Calu3 (cell line): ENCODE measurements around the gene TFR2. TPM values are rescaled to one million over a fixed set of nuclear protein-coding genes. Genes with fewer than 3 reads are reported as not detected.

Source experiments
- BruUV-seq: library from RNA; stranded (reverse); fragments of 400-500 nt; replicated peaks from 2 replicates; lab custom pipeline; 2021; lab: Mats Ljungman, UMichigan
- CTCF ChIA-PET: fragments of 300-600 bp; sonication (Branson Sonifier 250); formaldehyde crosslinking; loops from one replicate; lab custom pipeline; 2022; ENCODE audit warnings: antibody characterized with exemption; lab: Charles Lee
- DNase-seq: peaks from one replicate; pipeline ENCODE4 v3.0.0; 2022
- H3K27ac Mint-ChIP-seq: one replicate; pipeline ENCODE4 v1.8.0; 2022; ENCODE audit warnings: mixed read lengths; ENCODE audit not compliant: unreplicated experiment
- H3K27me3 Mint-ChIP-seq: one replicate; pipeline ENCODE4 v1.8.0; 2022; ENCODE audit warnings: mixed read lengths; ENCODE audit not compliant: unreplicated experiment
- H3K36me3 Mint-ChIP-seq: one replicate; pipeline ENCODE4 v1.8.0; 2022; ENCODE audit warnings: mild to moderate bottlenecking, moderate library complexity, mixed read lengths; ENCODE audit not compliant: insufficient read depth, unreplicated experiment
- H3K4me1 Mint-ChIP-seq: one replicate; pipeline ENCODE4 v1.8.0; 2022; ENCODE audit warnings: mild to moderate bottlenecking, low read depth, mixed read lengths; ENCODE audit not compliant: unreplicated experiment
- H3K4me3 Mint-ChIP-seq: one replicate; pipeline ENCODE4 v1.8.0; 2022; ENCODE audit warnings: mild to moderate bottlenecking, low read depth, moderate library complexity, mixed read lengths; ENCODE audit not compliant: unreplicated experiment
- H3K9me3 Mint-ChIP-seq: one replicate; pipeline ENCODE4 v1.8.0; 2022; ENCODE audit warnings: low read depth, mixed read lengths; ENCODE audit not compliant: unreplicated experiment
- CTCF ChIP-seq: fragments of 200-600 bp; IDR thresholded peaks from one replicate; pipeline ENCODE4 v1.8.0; 2022; ENCODE audit warnings: antibody characterized with exemption; ENCODE audit not compliant: unreplicated experiment
- intact Hi-C: fragments of 100-400 bp; cut with micrococcal nuclease; formaldehyde crosslinking; loops from one replicate; pipeline ENCODE4 v1.10.0; 2022; ENCODE audit not compliant: unreplicated experiment
- total RNA-seq: library from RNA; stranded (reverse); gene quantifications from 2 replicates; pipeline ENCODE4 v1.2.3, GENCODE V29; 2022

Gene TFR2
- total RNA-seq, 1 experiment from 2014 or later = 0.90 TPM

- no peaks in the 10 kb centered on the region for H3K27me3 Mint-ChIP-seq
- H3K27ac Mint-ChIP-seq = no peak overlapping the region
- DNase-seq = no peak
- no peaks in the 10 kb centered on the region for H3K9me3 Mint-ChIP-seq
- no TSS peak for BruUV-seq
- H3K4me1 Mint-ChIP-seq = peaks cover 20% of the 10 kb centered on the region
- TF ChIP-seq CTCF = no peak
- no peak overlapping the region for H3K4me3 Mint-ChIP-seq
- H3K36me3 Mint-ChIP-seq = peaks cover 52% of the 10 kb centered on the region
- intact Hi-C loops = no loop called here
- CTCF ChIA-PET = interaction anchor here (0.6 kb wide), 2 partner anchors 11 to 101 kb away, joined by 3 to 9 read pairs; no protein-coding TSS in a partner anchor
Measured at GRCh38 chr7:100570954-100571828, 70.2 kb downstream of the TFR2 start.

Other genes starting within 250 kb of the TFR2 start
- 4.1 and 4.3 TPM in 2 replicates for gene ZCWPW1, start 212.8 kb downstream of the TFR2 start, total RNA-seq
- gene MEPCE, start 211.7 kb downstream of the TFR2 start, total RNA-seq = 26.1 and 30.6 TPM in 2 replicates
- 23.5 and 29.1 TPM in 2 replicates for gene PPP1R35, start 205.1 kb downstream of the TFR2 start, total RNA-seq
- 4.5 and 9.1 TPM in 2 replicates for gene SPACDR, start 177.3 kb downstream of the TFR2 start, total RNA-seq
- 24.4 and 27.3 TPM in 2 replicates for gene TSC22D4, start 162.3 kb downstream of the TFR2 start, total RNA-seq
- 0.38 and 0.39 TPM in 2 replicates for gene NYAP1, start 157.6 kb downstream of the TFR2 start, total RNA-seq
- gene AGFG2, start 102.3 kb downstream of the TFR2 start, total RNA-seq = 45.6 and 63.1 TPM in 2 replicates
- 3.1 and 3.2 TPM in 2 replicates for gene SAP25, start 67.7 kb downstream of the TFR2 start, total RNA-seq
- 29.0 and 34.6 TPM in 2 replicates for gene LRCH4, start 55.4 kb downstream of the TFR2 start, total RNA-seq
- gene FBXO24, start 55.2 kb downstream of the TFR2 start, total RNA-seq = 0.29 and 0.66 TPM in 2 replicates
- 4.4 and 6.1 TPM in 2 replicates for gene PCOLCE, start 39.2 kb downstream of the TFR2 start, total RNA-seq
- gene MOSPD3, start 29.0 kb downstream of the TFR2 start, total RNA-seq = 11.7 and 14.6 TPM in 2 replicates
- gene ACTL6B, start 14.9 kb upstream of the TFR2 start, total RNA-seq = not detected in 2 replicates
- gene GNB2, start 32.2 kb upstream of the TFR2 start, total RNA-seq = 129 and 134 TPM in 2 replicates
- 29.5 and 30.8 TPM in 2 replicates for gene GIGYF1, start 52.7 kb upstream of the TFR2 start, total RNA-seq
- 28.2 and 31.9 TPM in 2 replicates for gene POP7, start 64.6 kb upstream of the TFR2 start, total RNA-seq
- gene EPO, start 78.9 kb upstream of the TFR2 start, total RNA-seq = not detected in 2 replicates
- not detected in 2 replicates for gene ZAN, start 92.0 kb upstream of the TFR2 start, total RNA-seq
- 63.7 and 72.4 TPM in 2 replicates for gene EPHB4, start 186.0 kb upstream of the TFR2 start, total RNA-seq
- 29.9 and 36.6 TPM in 2 replicates for gene SLC12A9, start 211.2 kb upstream of the TFR2 start, total RNA-seq
- 50.0 and 63.5 TPM in 2 replicates for gene TRIP6, start 225.8 kb upstream of the TFR2 start, total RNA-seq
- gene SRRT, start 233.6 kb upstream of the TFR2 start, total RNA-seq = 151 and 157 TPM in 2 replicates
- gene UFSP1, start 248.2 kb upstream of the TFR2 start, total RNA-seq = 3.3 and 4.2 TPM in 2 replicates